H1 (cell line): ENCODE results near the gene C11orf58. TPM values are rescaled to one million over a fixed set of nuclear protein-coding genes. Genes with fewer than 3 reads are reported as not detected.

Experiments
- ZNF274 ChIP-seq: IDR thresholded peaks from 2 replicates; pipeline ENCODE4 v1.7.0; 2012; ENCODE audit warnings: low read length, borderline replicate concordance; ENCODE audit errors: extremely low read depth
- polyA plus RNA-seq, 7 experiments: library from polyadenylated mRNA; depleted of rRNA in 3 of 7; stranded (reverse) in 5 of 7; unstranded in 2 of 7; fragments of >200 nt in 5 of 7; fragments of 200-250 nt in 2 of 7; gene quantifications; 1 replicate in 5 of 7; 2 replicates in 1 of 7; 4 replicates in 1 of 7; pipeline versions ENCODE4 v1.2.1 to v1.2.3, GENCODE V29; 2011 to 2013; ENCODE audit warnings: missing spikeins in 2 of 7, mixed read lengths in 2 of 7
- total RNA-seq: library from RNA; stranded (reverse); fragmentation: NEBNext Ultra II Directional; extraction: Animal tissue kit (Norgen Biotek cat#: 25700); gene quantifications from 2 replicates; pipeline ENCODE4 v1.2.1, GENCODE V29; 2021

The C11orf58 gene
- total and polyA plus RNA-seq, 2 of the 8 experiments (the other 6 are each of a cell fraction or from before 2014, with no cell fraction given): 70.7 to 181 TPM

DNA sequence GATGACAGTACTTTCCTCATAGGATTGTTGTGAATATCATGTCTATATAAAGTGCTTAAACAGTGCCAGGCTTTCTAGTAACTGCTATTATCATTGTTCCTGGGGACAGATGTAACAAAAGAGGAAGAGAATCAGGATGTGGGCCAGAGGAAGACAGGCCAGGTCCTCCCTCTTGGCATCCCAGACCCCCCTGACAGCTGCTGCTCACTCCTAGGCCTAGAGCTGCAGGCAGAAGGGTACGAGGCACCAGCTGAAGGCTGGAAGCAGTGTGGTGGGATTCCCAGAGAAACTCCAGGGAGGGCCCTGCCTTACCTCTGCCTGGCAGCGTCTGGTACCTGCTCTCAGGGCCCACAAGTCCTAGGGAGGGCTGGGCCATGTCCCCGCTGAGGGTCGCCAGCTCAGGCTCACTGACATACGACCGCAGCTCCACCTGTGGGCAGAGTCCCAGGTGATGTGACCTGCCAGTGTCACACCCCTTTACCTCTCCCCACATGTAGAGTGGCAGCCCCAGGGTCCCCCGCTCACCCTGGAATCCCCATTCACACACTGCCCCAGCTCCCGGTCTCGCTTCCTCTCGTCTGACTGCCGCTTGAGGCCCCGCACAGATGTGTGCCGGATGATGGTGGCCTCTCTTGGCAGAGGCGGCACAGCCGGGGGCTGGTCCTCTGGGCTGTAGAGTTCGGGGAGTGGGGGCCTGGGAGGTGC lies 52.2 kb downstream of the C11orf58 start (continued):
- no peak for TF ChIP-seq ZNF274
